Fibroblast of the aortic adventitia (primary cell): ENCODE results near the gene MBTPS1. TPM values are rescaled to one million over a fixed set of nuclear protein-coding genes. Genes with fewer than 3 reads are reported as not detected.

Experiments
- DNase-seq: peaks from one replicate; pipeline ENCODE4 v3.0.0-alpha.2; 2010; ENCODE audit warnings: low read depth
- H3K4me3 ChIP-seq: 2 replicates; pipeline ENCODE4 v1.5.1; 2011; ENCODE audit warnings: low read depth, mild to moderate bottlenecking, control low read depth, low read length, moderate library complexity
- CTCF ChIP-seq: IDR thresholded peaks from 2 replicates; pipeline ENCODE4 v1.5.1; 2011; ENCODE audit warnings: mild to moderate bottlenecking, low read length, control low read depth, inconsistent platforms; ENCODE audit not compliant: insufficient read depth
- total RNA-seq: library from RNA; depleted of rRNA; stranded (reverse); fragments of >200 nt; gene quantifications from 2 replicates; pipeline ENCODE4 v1.2.3, GENCODE V29; 2012; ENCODE audit warnings: low replicate concordance

Gene MBTPS1
- total RNA-seq, 1 donor = 89.0 TPM

- TF ChIP-seq CTCF = no peak
- H3K4me3 ChIP-seq = no peak overlapping the region
- no peak for DNase-seq
These were observed 12.5 kb downstream of the MBTPS1 start for GRCh38 chr16:84104231-84104630.

- peak; percentile 30 for DNase-seq
- TF ChIP-seq CTCF = no peak
- no peak overlapping the region for H3K4me3 ChIP-seq
These were observed 13.1 kb downstream of the MBTPS1 start for GRCh38 chr16:84103678-84104077.

GRCh38 chr16:84098939-84099338 lies 17.8 kb downstream of the MBTPS1 start:
- no peak for TF ChIP-seq CTCF
- H3K4me3 ChIP-seq = no peak overlapping the region
- DNase-seq = no peak

- no peak for DNase-seq
- TF ChIP-seq CTCF = no peak
- no peak overlapping the region for H3K4me3 ChIP-seq
These were observed 20.2 kb downstream of the MBTPS1 start for GRCh38 chr16:84096447-84097005.

- no peak overlapping the region for H3K4me3 ChIP-seq
- no peak for TF ChIP-seq CTCF
- no peak for DNase-seq
These were observed 21.3 kb downstream of the MBTPS1 start for GRCh38 chr16:84095466-84095865.

GRCh38 chr16:84093879-84094270 lies 22.9 kb downstream of the MBTPS1 start:
- no peak for DNase-seq
- no peak for TF ChIP-seq CTCF
- H3K4me3 ChIP-seq = no peak overlapping the region
